ENCODE data around the gene LAD1. TPM values are rescaled to one million over a fixed set of nuclear protein-coding genes. Genes with fewer than 3 reads are reported as not detected.

LAD1 gene
- total RNA-seq, 1 donor from 2014 or later, result 20.7 TPM

DNA sequence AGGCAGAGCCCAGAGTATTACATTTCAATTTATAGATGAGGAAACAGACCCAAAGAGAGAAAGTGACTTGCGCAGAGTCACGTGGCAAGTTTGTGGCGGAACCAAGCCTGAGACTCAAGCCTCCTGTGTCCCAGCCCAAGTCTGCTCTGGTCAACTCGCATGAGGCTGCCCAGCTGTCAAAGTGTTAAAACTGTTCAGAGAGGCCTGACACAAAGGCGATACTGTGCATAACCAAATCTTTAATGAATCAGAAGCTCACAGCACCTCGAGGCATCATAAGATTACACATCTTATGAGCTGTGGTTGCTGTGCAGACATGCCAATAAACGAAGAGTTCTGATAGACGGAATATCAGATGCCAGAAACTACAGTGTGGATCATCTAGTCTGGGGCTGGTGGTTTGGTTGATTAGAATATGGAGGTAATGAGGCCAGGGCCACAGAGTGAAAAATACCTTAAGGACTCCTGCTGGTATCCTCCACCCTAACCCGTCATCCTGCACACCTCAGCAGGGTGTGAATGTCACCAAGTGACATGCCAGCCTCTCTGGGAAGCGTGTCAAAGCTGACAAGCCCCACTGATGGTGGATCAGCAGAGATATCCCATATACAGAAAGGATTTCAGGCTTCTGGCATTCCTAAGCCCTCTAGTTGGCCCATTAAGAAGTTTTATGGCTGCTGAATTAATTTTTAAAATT, 63.8 kb downstream of the LAD1 start:
- Mint-ChIP-seq H3K9me3 (no peaks in the 10 kb centered on the region), H3K36me3 (no peaks in the 10 kb centered on the region), H3K27ac (no peak overlapping the region), H3K27me3 (ENCODE audit: low read depth) (peaks cover 2% of the 10 kb centered on the region), H3K4me1 (no peaks in the 10 kb centered on the region), H3K4me3 (no peak overlapping the region)
- TF ChIP-seq CTCF (IDR thresholded peaks at IDR 0.05; ENCODE audit: unreplicated experiment), result no peak
- no peak for DNase-seq (ENCODE audit: low spot score in 2 of 2, unreplicated experiment in 2 of 2)

DNA sequence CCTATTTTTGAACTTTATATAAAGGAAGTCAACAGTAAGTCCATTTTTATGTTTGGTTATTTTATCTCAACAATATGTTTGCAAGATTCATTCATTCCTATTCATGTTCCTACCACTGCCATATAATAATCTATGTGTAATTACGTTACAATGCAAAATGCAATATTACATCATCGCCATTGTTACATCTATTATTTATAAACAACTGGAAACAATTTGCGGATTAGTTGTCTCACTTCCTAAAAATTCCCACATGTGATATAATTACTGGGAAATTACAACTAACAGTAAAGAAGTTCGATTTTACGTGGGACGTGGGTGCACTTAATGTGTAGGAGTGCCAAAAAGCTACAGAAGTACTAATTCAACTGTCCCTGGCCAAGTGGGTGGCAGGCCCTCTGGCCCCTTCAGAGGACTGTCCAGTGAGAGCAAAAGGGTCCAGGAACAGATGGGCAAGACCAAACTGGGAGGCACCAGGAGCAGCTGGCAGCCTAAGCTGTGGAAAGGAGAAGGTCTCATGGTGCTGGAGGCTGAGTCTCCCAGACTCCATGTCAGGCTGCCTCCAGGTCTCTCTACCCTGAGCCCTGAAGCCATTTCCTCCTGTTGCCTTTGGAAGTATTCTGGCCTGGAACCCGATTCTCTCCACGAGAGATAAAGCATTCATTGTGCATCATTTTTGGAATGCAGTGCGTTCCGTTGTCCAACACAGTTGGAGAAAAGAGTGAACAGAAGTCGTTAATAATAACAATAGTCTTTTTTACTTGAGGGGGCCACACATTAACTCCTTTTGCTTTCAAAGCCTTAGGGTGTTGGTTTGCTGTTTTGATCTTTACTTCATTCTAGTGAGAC, 64.6 kb downstream of the LAD1 start:
- no peak for TF ChIP-seq CTCF (IDR thresholded peaks at IDR 0.05; ENCODE audit: unreplicated experiment)
- no peak for DNase-seq (ENCODE audit: low spot score in 2 of 2, unreplicated experiment in 2 of 2)
- Mint-ChIP-seq H3K9me3 (no peaks in the 10 kb centered on the region), H3K27me3 (ENCODE audit: low read depth) (peaks cover 2% of the 10 kb centered on the region), H3K4me1 (no peaks in the 10 kb centered on the region), H3K27ac (no peak overlapping the region), H3K4me3 (no peak overlapping the region), H3K36me3 (no peaks in the 10 kb centered on the region)

- Mint-ChIP-seq H3K27ac (no peak overlapping the region), H3K27me3 (ENCODE audit: low read depth) (no peaks in the 10 kb centered on the region), H3K4me3 (no peak overlapping the region), H3K9me3 (no peaks in the 10 kb centered on the region), H3K4me1 (no peaks in the 10 kb centered on the region), H3K36me3 (no peaks in the 10 kb centered on the region)
- no peak for DNase-seq (ENCODE audit: low spot score in 2 of 2, unreplicated experiment in 2 of 2)
- no peak for TF ChIP-seq CTCF (IDR thresholded peaks at IDR 0.05; ENCODE audit: unreplicated experiment)
These were observed 66.3 kb downstream of the LAD1 start for GRCh38 chr1:201332616-201333335.

- Mint-ChIP-seq H3K27ac (no peak overlapping the region), H3K9me3 (no peaks in the 10 kb centered on the region), H3K4me3 (no peak overlapping the region), H3K4me1 (no peaks in the 10 kb centered on the region), H3K27me3 (ENCODE audit: low read depth) (peaks cover 5% of the 10 kb centered on the region), H3K36me3 (no peaks in the 10 kb centered on the region)
- no peak for TF ChIP-seq CTCF (IDR thresholded peaks at IDR 0.05; ENCODE audit: unreplicated experiment)
- no peak for DNase-seq (ENCODE audit: low spot score in 2 of 2, unreplicated experiment in 2 of 2)
These were observed 67.1 kb downstream of the LAD1 start for GRCh38 chr1:201332021-201332420.

DNA sequence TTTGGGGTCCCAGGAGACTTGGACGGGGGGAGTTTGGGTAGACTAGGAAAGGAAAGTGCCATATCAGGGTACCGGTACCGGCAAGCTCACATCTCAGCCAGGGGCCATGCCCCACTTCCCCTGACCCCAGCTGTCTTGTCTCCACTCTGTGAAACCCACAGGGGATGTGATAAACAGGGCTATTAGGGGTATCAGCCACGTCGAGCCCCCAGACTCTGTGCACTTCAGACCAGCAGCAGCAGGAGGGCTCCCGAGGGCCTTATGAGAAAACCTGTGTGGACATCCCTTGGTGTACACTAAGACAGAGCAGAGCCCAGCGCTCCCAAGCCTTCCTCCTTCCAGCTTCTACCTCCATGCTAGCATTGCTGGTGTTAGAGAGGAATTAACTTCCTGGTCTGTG, 68.0 kb downstream of the LAD1 start:
- Mint-ChIP-seq H3K36me3 (no peaks in the 10 kb centered on the region), H3K4me1 (no peaks in the 10 kb centered on the region)
- no peak for DNase-seq (ENCODE audit: low spot score in 2 of 2, unreplicated experiment in 2 of 2)

More for the DNA sequence above, 68.0 kb downstream of the LAD1 start:
- peaks cover 13% of the 10 kb centered on the region for H3K27me3 Mint-ChIP-seq (ENCODE audit: low read depth)
- H3K9me3 Mint-ChIP-seq, result no peaks in the 10 kb centered on the region
- no peak overlapping the region for H3K27ac Mint-ChIP-seq
- H3K4me3 Mint-ChIP-seq, result no peak overlapping the region
- no peak for TF ChIP-seq CTCF (IDR thresholded peaks at IDR 0.05; ENCODE audit: unreplicated experiment)

Other genes starting within 250 kb of the LAD1 start
- 133 to 140 TPM (median 136 TPM) in 3 replicates for gene TMEM9, start 244.8 kb downstream of the LAD1 start, total RNA-seq
- 0.93 to 1.6 TPM (median 1.0 TPM) in 3 replicates for gene IGFN1, start 208.5 kb downstream of the LAD1 start, total RNA-seq
- gene PKP1, start 115.8 kb downstream of the LAD1 start, total RNA-seq, result 0.54 to 0.58 TPM (median 0.57 TPM) in 3 replicates
- 32.6 to 37.1 TPM (median 37.1 TPM) in 3 replicates for gene TNNT2, start 21.6 kb downstream of the LAD1 start, total RNA-seq
- gene TNNI1, start 22.4 kb upstream of the LAD1 start, total RNA-seq, result 6.7 to 8.4 TPM (median 7.6 TPM) in 3 replicates
- 84.0 to 92.8 TPM (median 87.5 TPM) in 3 replicates for gene PHLDA3, start 69.9 kb upstream of the LAD1 start, total RNA-seq
- 10.4 to 11.4 TPM (median 10.7 TPM) in 3 replicates for gene CSRP1, start 107.8 kb upstream of the LAD1 start, total RNA-seq
- 88.8 to 95.9 TPM (median 95.4 TPM) in 3 replicates for gene NAV1, start 139.8 kb upstream of the LAD1 start, total RNA-seq